Gastrocnemius medialis (tissue), 4 donors: ENCODE measurements around the gene ANKRD39.

ENCODE experiments used
- CTCF ChIP-seq, 5 experiments: fragments of 450-650 bp in 3 of 5; fragments of 200-600 bp in 2 of 5; sonication (generic) in 2 of 5; IDR thresholded peaks in 4 of 5; conservative IDR thresholded peaks in 1 of 5; 1 replicate in 4 of 5; 2 replicates in 1 of 5; pipeline ENCODE4 v1.5.1; 2016 to 2019; ENCODE audit warnings: antibody characterized with exemption in 5 of 5, mild to moderate bottlenecking in 3 of 5, moderate library complexity in 3 of 5
- POLR2A ChIP-seq, 2 donors: fragments of 450-650 bp; IDR thresholded peaks; one replicate each; pipeline ENCODE4 v1.6.1; 2017; ENCODE audit warnings: antibody characterized with exemption in 2 of 2, mild to moderate bottlenecking in 2 of 2, moderate library complexity in 2 of 2

GRCh38 chr2:96813656-96814055 lies 44.2 kb downstream of the ANKRD39 start:
- TF ChIP-seq CTCF (IDR thresholded peaks at IDR 0.05 in 4 of 5, conservative IDR thresholded peaks at IDR 0.05 in 1 of 5) (no peak), POLR2A (IDR thresholded peaks at IDR 0.05) (no peak)
